ENCODE data around the gene TBC1D22B. TPM values are rescaled to one million over a fixed set of nuclear protein-coding genes. Genes with fewer than 3 reads are reported as not detected.

The TBC1D22B gene
- total and polyA plus RNA-seq, 2 of the 13 experiments (the other 11 are each of a cell fraction or from before 2014, with no cell fraction given), result 9.7 to 12.9 TPM

DNA sequence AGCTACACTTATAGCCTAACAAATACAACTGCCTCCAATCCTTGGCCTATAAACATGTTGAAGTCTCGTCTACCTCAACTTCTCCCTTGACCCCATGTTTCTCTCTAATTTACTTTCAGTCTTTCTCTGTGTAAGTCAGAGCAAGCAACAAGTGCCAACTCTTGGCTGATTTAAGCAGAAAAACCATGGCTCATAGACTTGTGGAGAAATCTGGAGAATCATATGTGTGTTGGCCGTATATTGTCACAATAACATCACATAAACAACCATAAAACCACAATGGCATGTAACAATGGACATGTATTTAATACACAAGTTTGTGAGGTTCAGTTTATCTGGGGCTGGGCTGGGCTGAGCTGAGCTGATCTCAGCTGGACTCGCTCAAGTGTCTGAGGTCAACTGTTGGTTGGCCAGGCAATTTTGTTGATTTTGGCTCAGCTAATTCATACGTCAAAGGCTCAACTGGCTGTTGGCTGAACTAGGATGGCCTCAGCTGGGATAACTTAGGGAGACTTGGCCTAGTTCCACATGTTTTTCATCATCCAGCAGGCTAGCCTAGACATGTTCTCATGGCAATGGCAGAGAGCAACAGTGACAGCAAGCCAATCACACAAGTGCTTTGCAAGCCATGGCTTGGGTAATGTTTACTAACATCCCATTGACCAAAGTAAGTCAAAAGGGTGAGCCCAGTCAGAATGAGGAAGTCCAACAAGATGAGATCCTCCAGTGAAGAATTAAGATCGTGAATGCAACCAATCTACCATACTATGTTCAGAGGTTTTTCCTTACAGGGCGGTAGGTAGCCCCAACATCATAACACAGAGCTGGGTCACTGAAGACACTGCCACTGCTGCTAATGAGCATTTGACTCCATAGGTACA is 12.9 kb upstream of the TBC1D22B start (continued):
- TF ChIP-seq HIVEP1 (CRISPR knock-in tag; IDR thresholded peaks at IDR 0.05) (0 out of 2 replicates have a peak, but pooled peaks have one; percentile 25), RFX5 (IDR thresholded peaks at IDR 0.05; ENCODE audit: low read depth, low read length) (peak; percentile 37; the same call in 1 of the 2 replicates), KMT2B (CRISPR knock-in tag; IDR thresholded peaks at IDR 0.05) (peak; percentile 51; the same call in 1 of the 2 replicates), ZNF639 (CRISPR knock-in tag; conservative IDR thresholded peaks at IDR 0.05) (peak; percentile 67; the same call in 1 of the 2 replicates), NCOA2 (CRISPR knock-in tag; IDR thresholded peaks at IDR 0.05) (peak; percentile 72), ZNF775 (CRISPR knock-in tag; IDR thresholded peaks at IDR 0.05; ENCODE audit: borderline replicate concordance) (peak; percentile 85; the same call in 1 of the 2 replicates), FOSL2 (CRISPR knock-in tag; IDR thresholded peaks at IDR 0.05) (peak; percentile 63), HDAC1 (CRISPR knock-in tag; IDR thresholded peaks at IDR 0.05) (peak; percentile 35), CHD4 (IDR thresholded peaks at IDR 0.05; ENCODE audit: borderline replicate concordance, low read length) (no peak; the same call in 1 of the 2 replicates), ZNF235 (CRISPR knock-in tag; IDR thresholded peaks at IDR 0.05; ENCODE audit: borderline replicate concordance) (peak; percentile 78; the same call in 1 of the 2 replicates), NCOA1 (CRISPR knock-in tag; IDR thresholded peaks at IDR 0.05) (peak; percentile 92; the same call in 1 of the 2 replicates), KDM4B (CRISPR knock-in tag; IDR thresholded peaks at IDR 0.05) (0 out of 2 replicates have a peak, but pooled peaks have one; percentile 49), TCF12 (IDR thresholded peaks at IDR 0.05) (no peak), TCF12 (CRISPR knock-in tag; IDR thresholded peaks at IDR 0.05) (no peak), RXRB (CRISPR knock-in tag; IDR thresholded peaks at IDR 0.05; ENCODE audit: borderline replicate concordance) (peak; percentile 74), NCOA5 (CRISPR knock-in tag; IDR thresholded peaks at IDR 0.05) (no peak), NFYB (CRISPR knock-in tag; IDR thresholded peaks at IDR 0.05) (peak; percentile 63), ZNF124 (CRISPR knock-in tag; IDR thresholded peaks at IDR 0.05) (peak; percentile 72), NR1H2 (CRISPR knock-in tag; IDR thresholded peaks at IDR 0.05; ENCODE audit: borderline replicate concordance, low read depth) (no peak; the same call in 1 of the 2 replicates), ZNF17 (CRISPR knock-in tag; IDR thresholded peaks at IDR 0.05) (no peak), TSC22D2 (CRISPR knock-in tag; IDR thresholded peaks at IDR 0.05; ENCODE audit: borderline replicate concordance) (no peak), RCOR2 (CRISPR knock-in tag; IDR thresholded peaks at IDR 0.05) (peak; percentile 65; the same call in 1 of the 2 replicates), ZFP90 (CRISPR knock-in tag; IDR thresholded peaks at IDR 0.05; ENCODE audit: borderline replicate concordance) (peak; percentile 66; the same call in 1 of the 2 replicates), ZFYVE20 (CRISPR knock-in tag; IDR thresholded peaks at IDR 0.05; ENCODE audit: borderline replicate concordance, low read depth) (0 out of 2 replicates have a peak, but pooled peaks have one; percentile 53), RNF219 (CRISPR knock-in tag; IDR thresholded peaks at IDR 0.05) (no peak), EHMT2 (IDR thresholded peaks at IDR 0.05; ENCODE audit: borderline replicate concordance, low read depth, low read length) (peak; percentile 90; the same call in 1 of the 2 replicates), SMAD1 (CRISPR knock-in tag; IDR thresholded peaks at IDR 0.05; ENCODE audit: borderline replicate concordance, low read depth) (no peak)

Measured in HepG2 (cell line).